GM21737 (cell line): Measurements from ENCODE around the gene B4GALNT2.
"Not testable (repeated sequence)": the region's sequence is repeated elsewhere in the genome, so short reads cannot be mapped to it uniquely, and the experiment has no call there.

ENCODE experiments used
- ATAC-seq: cut with Tn5 transposase; IDR thresholded peaks from one replicate; pipeline ENCODE4 v1.9.1; 2021; ENCODE audit warnings: mild to moderate bottlenecking, moderate library complexity; ENCODE audit not compliant: unreplicated experiment

The B4GALNT2 gene, protein sequence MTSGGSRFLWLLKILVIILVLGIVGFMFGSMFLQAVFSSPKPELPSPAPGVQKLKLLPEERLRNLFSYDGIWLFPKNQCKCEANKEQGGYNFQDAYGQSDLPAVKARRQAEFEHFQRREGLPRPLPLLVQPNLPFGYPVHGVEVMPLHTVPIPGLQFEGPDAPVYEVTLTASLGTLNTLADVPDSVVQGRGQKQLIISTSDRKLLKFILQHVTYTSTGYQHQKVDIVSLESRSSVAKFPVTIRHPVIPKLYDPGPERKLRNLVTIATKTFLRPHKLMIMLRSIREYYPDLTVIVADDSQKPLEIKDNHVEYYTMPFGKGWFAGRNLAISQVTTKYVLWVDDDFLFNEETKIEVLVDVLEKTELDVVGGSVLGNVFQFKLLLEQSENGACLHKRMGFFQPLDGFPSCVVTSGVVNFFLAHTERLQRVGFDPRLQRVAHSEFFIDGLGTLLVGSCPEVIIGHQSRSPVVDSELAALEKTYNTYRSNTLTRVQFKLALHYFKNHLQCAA

DNA sequence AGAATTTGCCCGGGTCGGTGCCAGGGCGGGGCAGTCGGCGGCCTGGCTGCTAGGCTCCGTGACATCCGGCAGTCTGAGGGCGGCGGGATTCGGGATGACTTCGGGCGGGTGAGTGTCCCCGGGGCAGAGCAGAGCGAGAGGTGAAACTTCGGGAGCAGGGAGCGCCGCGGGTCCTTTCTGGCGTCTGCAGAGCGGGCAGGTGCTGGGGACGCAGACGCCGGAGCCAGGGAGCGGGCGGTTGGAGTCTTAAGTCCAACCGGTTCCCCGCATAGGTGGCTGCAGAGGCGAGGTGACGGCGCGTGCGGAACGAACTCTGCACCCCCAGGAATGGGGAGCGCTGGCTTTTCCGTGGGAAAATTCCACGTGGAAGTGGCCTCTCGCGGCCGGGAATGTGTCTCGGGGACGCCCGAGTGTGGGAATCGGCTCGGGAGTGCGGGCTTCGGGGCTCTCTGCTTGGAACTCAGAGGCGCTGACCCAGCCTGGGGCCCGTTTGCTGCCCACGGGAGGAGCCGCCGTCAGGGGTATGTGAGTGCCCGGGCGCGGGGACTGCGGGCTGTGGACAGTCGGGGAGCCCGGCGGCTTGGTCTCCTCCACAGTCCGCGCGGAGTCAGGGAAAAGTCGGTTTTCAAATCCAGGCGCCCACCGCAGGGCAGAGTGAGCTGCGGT, at the start of gene B4GALNT2:
TSS of gene B4GALNT2 (plus strand) at position 71 of the 666 bp plus-strand sequence. CDS start at position 95, 24 bp downstream.
- no peak for ATAC-seq

DNA sequence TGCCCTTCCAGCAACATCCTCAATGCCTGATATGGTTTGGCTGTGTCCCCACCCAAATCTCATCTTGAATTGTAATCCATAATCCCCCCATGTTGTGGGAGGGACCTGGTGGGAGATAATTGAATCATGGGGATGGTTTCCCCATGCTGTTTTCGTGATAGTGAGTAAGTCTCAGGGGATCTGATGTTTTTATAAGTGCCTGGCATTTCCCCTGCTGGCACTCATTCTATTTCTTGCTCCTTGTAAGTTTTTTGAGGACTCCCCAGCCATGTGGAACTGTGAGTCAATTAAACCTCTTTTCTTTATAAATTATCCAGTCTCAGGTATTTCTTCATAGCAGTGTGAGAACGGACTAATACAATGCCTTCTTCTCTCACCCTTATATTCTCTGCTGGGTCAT, 47.5 kb upstream of the B4GALNT2 start:
- ATAC-seq = not testable (repeated sequence)

DNA sequence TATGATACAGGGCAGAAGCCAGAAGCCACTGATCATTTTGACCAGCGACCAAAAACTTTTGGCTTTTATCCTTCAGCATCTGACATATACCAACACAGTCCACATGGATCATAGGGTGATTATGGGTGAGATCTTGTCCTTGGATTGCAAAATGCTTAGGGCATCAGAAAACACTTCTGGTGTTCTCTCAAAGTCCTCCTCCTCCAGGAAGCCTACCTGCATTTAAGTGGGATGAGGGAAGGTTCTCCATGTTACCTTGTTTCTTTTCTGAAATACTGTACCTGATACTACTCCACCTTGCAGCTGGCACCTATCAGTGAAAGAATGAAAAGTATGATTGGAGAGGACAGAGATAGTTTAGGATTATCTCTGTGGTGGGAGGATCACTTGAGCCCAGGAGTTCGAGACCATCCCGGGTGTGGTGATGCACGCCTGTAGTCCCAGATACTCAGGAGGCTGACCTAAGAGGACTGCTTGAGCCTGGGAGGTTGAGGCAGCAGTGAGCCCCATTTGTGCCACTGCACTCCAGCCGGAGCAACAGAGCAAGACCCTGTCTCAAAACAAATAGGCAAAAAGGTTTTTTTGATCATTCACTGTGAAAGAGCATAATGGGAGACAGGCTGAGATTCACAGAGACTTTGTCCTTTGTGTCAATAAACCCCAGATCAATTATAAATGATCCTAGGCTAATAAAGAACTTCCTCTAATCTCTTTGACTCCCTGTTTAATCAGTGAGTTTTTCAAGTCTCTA, 46.8 kb upstream of the B4GALNT2 start:
- no peak for ATAC-seq

DNA sequence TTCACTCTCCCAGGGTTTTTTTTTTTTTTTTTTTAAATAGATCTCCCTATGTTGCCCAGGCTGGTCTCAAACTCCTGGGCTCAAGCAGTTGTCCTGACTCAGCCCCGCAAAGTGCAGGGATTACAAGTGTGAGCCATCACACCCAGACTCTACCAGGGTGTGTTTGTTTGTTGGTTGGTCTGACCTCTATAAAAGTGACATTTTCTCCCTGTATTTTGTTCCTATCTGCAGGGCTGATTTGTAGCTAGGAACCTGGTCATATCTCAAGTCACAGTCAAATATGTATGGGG, 46.3 kb upstream of the B4GALNT2 start:
- ATAC-seq = no peak

DNA sequence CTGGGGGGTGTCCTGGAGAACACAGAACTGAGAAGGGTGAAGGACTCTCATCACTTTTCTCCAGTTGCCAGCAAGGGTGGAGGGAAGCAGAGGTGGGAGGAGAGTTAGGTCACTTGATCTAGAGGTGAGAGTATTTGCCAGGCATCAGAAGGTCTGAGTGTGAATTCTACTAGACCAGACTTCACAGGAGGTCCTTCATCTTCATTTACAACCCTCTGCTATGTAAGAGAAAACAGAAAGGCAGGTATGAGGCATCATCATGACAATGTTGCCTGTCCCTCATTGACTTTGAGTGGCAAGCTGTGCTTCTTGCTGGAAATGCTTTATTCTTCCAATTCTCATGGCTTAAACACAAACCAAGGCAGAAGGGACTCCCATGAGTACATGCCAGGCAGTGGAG, 45.9 kb upstream of the B4GALNT2 start:
- ATAC-seq = no peak

DNA sequence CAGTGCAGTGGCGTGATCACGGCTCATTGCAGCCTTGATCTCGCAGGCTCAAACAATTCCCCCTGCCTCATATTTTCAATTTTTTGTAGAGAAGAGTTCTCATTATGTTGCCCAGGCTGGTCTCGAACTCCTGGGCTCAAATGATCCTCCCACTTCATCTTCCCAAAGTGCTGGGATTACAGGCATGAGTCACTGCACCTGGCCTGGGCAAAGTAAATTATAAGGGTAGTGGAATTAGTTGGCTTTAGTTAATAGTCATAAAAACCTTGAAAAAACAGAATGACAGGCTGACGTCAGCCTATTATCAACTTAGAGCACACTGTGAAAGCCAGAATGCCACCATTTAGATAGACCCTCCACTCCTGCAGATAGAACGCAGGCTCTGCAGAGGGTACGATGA, 43.5 kb upstream of the B4GALNT2 start:
- ATAC-seq = no peak

DNA sequence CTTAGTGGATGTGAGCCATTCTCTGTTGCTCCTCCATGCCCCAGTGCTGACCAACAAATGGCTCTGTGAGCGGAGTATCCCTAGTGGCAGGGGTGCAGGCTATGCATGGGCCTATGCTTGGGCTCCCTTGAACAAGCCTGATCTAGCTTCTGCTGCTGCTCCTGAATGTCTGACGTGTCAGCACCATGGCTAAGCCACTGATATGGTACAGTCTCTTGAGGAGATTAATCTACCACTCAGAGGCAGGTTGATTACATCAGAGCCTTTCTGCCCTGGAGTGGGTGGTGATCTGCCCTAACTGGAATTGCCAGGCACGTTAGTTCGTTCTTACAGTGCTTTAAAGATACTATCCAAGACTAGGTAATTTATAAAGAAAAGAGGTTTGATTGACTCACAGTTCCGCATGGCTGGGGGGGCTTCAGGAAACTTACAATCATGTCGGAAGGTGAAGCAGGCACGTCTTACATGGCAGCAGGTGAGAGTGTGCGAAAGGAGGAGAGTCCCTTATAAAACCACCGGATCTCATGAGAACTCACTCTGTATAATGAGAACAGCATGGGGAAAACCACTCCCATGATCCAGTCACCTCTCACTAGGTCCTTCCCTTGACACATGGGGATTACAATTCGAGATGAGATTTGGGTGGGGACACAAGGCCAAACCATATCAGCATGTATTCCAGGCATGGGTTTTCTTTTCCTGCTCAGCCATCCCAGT, 41.5 kb upstream of the B4GALNT2 start:
- ATAC-seq = no peak

DNA sequence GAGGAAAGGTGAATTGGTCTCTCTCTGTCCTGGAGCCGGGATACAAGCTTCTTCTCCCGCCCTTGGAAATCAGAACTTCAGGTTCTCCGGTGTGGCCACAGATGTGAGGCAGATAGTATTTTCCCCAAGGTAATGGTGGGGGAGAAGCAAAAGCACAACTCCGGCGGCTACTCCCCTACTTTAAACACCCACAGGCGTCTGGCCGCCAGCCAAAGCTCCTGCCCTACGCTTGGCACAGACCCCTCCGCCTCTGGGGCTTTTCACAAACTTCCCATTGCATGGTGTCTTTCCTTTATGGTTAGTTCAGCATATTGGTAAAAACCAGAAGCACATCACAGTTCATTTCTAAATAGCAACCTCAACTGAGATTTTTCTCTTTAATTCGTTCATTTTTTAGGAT, 39.4 kb upstream of the B4GALNT2 start:
- no peak for ATAC-seq

DNA sequence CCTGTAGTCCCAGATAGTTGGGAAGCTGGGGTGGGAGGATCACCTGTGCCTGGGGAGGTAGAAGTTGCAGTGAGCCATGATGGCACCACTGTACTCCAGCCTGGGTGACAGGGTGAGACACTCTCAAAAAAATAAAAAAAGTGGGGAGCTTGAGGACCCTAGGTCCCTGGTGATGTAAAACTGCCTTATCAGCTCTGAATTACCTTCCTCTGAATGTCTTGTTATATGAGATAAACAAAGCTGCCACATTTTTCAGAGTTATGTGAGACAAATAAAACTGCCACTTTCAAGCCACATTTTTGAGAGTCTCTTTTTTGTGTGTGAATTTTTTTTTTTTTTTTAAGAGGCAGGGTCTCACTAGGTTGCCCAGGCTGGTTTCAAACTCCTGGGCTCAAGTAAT, 32.0 kb upstream of the B4GALNT2 start:
- no peak for ATAC-seq

DNA sequence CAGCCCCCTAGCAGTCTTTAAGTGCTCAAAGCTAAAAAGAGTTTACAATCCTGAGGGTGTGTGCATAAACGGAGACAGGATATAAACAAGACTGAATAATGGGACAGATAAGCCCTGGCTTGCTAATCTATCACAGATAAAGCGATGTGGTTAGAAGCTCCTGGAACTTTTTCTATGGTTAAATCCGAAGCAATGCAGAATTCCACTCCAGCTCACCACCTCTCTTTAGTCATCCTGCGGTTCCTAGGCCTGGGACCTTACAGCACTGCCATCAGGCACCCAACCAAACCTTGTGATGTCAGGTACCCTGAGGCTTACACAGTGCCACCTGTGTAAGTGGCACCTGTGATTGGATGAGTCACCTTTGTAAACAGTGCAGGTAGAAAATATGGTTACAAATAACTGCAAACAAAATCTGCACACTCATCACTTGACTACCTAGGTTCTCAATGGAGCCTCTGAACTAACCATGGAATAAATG, 31.5 kb upstream of the B4GALNT2 start:
- ATAC-seq = no peak

DNA sequence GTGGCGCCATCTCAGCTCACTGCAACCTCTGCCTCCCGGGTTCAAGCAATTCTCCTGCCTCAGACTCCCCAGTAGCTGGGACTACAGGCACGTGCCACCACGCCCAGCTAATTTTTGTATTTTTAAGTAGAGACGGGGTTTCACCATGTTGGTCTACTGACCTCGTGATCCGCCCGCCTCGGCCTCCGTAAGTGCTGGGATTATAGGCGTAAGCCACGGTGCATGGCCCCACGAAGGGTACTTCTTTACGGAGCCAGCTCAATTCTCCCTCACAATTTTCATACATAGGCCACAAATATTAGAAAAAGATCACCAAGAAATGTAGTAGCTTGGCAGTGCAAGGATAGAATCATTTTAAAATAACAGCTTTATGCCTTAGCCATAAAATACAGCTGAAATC, 29.2 kb upstream of the B4GALNT2 start:
- ATAC-seq = not testable (repeated sequence)

DNA sequence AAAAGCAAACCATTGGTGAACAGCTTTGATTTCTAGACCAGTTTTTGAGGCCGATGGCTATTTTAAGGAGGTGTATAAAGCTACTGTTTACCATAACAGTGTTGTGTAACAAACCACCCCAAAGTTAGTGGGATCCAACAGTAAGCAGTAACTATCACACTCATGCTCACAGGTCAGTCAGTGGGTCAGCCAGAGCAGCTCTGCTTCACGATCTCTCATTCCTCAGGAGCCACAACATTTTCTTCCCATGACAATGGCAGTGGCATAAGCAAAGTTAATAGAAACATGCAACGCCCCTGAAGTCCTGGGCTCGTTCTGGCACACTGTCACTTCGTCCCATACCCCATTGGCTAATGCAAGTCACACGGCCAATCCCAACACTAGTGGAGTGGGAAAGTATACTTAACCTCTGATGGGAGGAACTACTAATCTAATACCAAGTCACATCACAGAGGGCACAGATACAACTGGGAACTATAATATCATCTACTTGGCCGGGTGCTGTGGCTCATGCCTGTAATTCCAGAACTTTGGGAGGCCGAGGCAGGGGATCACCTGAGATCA, 28.0 kb upstream of the B4GALNT2 start:
- no peak for ATAC-seq

DNA sequence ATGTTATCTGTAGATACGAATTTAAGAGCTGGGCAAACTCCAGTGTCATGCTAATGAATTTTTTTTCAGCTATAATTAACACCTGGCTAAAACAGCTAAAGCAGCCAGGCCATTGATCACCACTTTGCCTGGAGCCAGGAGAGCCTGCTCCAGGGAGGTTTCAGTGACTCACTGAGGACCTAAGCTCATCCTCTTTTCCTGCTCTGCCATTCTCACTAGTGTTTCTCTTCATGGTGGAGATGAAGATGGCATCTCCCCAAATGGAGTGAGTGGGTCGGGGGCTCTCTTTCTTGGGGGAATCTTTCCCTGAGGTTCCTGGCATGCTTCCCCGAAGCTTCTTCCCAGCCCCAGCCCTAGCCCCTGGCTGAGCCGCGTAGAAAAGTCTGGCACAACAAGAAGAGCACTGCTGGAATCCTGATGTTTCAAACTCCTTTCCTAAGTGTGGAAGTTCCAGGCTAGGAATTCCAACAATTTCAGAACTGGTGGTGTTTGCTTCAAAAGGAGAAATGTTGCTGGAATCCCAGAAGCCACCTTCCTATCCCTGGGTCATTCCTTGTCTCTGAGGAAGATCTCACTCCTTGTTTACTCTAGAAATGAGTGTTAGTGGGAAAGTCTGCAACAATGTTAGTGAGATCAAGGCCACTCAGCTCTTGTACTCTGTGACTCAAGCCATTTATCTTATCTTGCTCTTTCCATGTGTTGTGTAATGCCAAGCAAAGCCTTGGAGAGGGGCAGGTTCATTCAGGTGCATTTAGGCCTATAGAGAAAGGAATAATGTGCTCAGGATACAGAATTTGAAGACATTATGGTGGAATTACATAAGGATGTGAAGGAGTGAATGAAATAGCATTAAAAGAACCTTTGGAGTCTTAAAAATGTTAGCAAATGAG, 26.0 kb upstream of the B4GALNT2 start:
- ATAC-seq = no peak

DNA sequence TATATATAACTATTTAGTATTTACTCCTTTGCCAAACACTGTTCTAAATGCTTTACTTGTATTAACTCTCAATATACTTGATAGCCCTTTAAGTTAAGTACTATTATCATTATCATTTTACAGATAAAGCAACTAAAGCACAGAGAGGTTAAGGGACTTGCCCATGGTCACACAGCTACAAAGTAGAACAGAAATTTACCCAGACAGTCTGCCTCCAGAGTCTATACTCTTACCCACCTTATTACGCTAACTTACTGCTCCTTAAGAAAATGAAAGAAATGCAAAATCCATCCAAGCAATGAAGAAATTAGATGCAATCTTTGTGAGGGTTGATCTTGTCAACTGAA, 25.4 kb upstream of the B4GALNT2 start:
- ATAC-seq = no peak

DNA sequence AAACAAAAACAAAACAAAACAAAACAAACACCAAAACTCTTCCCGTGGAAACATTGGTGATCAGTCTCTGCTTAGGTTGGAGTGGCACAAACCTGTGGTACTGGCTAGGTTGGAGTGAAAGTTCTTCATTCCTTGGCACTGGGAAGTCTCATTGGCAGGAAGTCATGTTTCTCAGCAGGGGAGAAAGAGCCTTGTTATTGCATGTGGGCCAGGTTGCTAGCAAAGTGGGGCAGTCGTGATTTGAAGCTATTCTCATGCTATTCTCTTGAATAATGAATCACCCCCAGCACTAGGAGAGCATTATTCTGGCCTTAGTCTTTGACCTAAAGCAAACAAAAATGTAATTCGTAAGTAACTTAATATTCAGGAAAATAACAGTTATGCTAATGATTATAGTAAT, 24.3 kb upstream of the B4GALNT2 start:
- ATAC-seq = no peak

DNA sequence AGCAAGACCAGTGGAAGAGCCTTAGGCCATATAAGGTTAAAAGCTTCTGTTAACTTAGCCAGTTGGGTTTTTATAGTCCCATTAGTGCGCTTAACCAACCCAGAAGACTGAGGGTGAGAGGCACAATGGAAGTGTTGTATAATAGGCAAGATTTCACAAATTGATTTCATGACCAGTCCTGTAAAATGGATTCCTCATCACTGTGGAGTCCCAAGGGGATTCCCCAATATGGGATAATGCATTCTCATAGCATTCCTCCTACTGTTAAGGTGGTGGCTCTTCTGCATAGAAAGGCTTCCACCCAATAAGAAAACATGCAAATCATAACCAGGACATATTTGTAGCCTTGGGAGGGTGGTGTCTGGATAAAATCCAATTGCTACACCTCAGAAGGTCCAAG, 22.1 kb upstream of the B4GALNT2 start:
- ATAC-seq = no peak

DNA sequence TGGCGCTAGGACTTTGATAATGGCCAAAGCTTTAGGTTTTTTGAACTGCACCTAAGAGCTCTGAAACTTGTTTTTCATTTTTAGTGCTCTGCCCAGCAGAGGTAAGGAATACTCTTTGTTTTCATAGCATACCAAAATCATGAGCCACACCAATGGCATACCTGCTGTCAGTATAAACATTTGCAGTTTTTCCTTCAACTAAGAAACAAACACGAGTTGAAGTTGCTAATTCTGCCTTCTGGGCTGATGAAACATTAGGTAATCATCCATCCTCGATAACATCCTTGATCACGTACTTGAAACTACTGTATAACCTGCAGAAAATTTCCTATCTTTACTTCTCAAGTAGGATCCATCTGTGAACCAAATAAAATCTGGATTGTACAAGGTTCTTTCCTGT, 20.6 kb upstream of the B4GALNT2 start:
- no peak for ATAC-seq

DNA sequence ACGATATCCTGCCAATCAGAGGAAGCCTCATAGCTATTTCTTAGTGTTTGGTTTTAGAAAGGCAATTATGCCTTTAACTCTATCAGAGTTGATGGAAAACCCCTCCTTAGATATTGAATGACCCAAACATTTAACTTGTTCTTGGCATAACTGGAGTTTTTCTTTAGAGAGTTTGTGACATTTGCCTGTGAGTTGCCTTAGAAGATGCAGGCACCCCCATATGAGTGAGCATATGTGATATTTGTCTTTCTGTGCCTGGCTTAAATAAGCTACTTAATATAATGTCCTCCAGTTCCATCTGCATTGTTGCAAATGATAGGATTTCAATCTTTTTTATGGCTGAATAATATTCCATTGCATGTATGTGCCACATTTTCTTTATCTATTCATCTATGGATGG, 19.6 kb upstream of the B4GALNT2 start:
- no peak for ATAC-seq

DNA sequence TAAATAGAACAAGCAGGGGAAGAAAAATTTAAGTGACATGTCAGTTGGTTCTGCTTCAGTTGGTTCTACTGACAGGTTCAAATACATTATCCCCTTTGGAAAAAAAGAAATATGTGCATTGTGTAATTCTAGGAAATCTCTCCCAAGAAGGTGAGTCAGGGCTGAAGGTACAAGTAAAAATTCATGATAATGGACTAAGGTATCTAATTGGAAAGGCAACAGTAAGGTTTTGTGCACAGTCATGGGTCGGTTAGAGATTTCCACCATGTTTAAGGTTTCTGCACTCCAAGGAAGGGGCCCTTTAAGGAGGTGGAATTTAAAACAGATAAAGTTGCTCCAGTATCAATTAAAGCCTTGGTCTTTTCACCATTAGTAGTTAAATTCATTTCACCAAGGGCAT, 17.9 kb upstream of the B4GALNT2 start:
- no peak for ATAC-seq
